ENCODE results near the gene IL22RA2.
"Not testable (repeated sequence)": the region's sequence is repeated elsewhere in the genome, so short reads cannot be mapped to it uniquely, and the experiment has no call there.

The IL22RA2 gene

DNA sequence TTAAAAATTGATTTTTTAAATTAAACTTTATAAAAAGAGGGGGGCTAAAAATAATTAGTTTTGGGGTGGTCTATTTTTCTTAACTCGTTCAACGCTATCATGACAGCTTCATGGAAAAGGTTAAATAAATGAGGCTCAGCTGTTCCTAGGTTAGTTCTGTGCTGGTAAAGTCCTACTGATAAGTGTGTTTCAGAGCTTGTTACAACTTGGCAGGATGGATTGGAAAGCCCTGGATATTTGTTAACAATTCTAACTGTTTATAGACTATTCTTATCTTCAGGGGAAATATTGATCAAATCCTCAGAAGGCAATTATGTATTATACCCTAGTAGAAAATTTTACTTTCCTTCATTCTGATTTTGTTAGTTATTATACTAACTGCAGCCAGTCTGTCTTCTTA lies 50.4 kb downstream of the IL22RA2 start:
- DNase-seq (ENCODE audit: low spot score), result no peak

DNA sequence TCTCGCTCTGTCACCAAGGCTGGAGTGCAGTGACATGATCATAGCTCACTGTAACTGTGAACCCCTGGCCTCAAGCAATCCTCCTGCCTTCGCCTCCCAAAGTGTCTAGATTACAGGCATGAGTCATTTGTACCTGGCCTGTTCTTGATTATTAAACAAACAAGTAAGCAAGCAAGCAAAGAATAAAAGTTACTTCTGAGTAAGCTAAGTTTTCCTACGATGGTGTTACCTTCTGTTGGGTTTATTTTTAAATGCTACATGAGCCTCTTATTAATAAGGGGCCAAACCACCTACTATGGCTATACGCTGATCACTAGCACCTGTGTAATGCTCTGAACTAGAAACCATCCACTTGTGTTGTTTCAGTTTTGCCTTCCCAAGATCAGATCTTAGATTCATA lies 50.8 kb downstream of the IL22RA2 start:
- no peak for DNase-seq (ENCODE audit: low spot score)

DNA sequence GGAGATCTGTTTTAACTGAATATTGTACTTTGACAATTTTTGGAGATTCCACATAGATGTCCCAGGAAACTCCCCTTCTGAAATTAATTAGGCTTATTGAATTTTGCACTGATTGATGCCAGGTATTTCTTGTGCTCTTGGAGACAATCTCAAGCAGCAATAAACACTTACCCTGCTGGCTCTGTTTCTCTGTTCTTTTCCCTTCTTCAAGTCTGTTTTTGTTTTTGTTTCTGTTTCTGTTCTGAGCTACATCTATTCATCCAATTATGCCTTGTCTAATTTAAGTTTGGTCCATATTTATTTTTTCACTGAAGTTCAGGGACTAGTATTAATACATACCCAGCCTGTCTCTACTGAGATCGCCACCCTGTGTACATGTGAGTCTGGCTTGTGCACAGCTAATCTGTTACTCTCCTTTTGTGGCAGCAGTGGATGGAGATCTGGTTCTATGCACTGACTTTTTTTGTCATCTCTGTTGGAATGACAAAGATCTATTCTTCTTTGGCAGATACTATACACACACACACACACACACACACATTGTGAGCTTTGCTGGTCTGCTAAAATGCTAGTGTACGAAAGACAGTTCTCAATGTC lies 51.9 kb downstream of the IL22RA2 start:
- no peak for DNase-seq (ENCODE audit: low spot score)

DNA sequence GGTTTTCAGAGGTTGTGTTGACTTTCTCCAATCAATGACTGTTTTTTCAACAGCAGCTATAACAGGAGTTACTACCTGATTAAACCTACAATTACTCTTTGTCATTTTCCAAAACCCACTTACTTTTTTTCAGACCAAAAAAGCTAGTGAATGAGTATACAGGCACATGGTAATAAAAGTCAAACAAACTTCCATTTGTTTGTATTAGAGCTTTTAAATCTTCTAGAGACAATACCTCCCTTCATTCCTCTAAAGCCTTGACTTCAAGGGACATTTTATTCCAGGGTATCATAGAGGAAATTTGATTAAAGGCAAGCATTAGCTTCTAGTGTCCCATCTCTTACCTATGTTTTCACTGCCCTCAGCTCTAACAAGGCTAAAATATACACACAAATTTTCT lies 52.7 kb downstream of the IL22RA2 start:
- no peak for DNase-seq (ENCODE audit: low spot score)

DNA sequence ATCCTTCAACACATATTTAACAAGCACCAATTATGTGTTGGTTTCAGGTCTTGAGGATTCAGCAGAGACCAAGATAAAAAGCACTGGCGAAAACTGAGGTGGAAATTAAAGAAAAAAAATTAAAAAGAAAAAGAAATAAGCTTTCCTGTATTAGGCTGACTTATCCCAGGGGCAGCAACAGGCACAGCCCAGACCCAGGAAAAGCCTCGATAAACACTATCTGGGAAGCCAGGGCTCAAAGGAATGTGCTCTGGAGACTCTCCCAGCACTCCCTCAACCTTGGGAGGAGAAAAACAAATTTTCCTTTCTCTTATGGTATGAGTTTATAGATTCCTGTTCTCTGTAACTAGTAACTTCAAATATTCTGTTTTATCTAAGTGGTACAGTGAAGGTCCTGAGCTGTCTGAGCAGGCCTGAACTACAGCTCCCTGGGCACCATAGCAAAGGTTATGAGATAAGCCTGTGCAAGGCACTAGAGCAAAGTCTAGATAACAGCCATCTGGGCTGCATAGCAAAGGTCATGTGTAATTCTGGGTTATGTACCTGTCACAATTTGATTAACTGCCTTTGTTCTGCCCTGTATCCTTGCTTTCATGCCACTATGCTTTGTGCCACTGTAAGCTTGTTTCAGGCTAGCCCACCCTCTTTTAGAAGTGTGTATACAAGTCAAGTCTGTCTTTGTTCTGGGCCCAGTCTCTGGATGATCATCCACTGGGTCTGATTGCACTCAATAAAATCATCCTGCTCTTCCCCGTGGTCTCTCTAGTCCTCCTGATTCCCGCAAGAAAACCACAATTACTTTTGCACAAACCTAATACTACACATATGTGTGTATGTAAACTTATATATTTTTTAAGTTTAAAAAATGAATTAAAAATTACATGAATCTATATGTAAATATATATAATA lies 54.0 kb downstream of the IL22RA2 start:
- DNase-seq (ENCODE audit: low spot score), result no peak

DNA sequence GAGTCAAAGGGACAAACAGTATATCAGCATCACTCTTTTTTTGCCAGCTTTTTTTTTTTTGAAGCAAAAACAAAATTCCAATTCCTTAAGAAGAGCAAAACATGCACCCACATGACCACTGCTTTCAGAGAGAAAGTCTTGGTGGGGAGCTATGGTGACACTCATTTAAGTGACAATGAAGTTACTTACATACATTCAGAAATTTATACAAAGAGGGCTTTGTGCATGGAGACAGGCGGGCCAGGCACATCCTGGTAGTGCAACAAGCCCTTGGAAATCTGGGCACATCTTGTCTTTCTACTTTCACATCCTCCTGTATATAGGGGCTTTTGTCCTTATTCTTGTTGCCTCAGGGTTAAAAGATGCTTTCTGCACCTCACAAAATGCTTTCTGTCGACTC lies 55.9 kb downstream of the IL22RA2 start:
- DNase-seq (ENCODE audit: low spot score), result no peak

DNA sequence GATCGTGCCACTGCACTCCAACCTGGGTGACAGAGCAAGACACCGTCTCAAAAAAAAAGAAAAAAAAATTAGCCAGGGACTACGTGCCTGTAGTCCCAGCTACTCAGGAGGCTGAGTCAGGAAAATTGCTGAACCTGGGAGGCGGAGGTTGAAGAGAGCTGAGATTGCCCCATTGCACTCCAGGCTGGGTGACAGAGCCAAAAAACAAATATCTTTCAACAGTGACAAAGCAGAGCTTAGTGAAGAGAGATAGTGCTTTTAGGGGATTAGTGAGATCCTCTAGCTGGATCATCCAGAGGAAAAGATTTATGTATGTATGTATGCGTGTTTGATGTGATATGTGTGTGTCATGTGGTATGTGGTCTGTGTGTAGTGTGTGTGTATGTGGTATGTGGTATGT lies 56.6 kb downstream of the IL22RA2 start:
- no peak for DNase-seq (ENCODE audit: low spot score)

DNA sequence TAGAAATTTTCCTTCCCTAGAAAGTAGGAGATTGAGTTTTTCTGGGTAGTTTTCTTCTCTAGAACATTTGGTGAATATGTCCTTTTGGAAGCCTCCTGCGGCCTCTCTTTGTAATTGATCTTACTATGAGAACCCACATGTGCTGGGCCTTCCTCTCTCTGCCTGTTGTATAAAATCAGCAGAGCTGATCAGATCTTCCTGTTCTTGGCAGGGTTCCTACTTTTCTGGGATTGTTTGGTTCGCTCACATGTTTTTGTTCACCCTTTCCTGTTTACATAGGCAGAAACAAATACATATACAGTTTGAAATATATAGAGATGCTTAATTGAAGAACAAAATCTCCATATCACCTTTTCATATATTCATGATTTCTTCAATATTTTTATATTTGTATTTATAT lies 57.8 kb downstream of the IL22RA2 start:
- DNase-seq (ENCODE audit: low spot score), result no peak

DNA sequence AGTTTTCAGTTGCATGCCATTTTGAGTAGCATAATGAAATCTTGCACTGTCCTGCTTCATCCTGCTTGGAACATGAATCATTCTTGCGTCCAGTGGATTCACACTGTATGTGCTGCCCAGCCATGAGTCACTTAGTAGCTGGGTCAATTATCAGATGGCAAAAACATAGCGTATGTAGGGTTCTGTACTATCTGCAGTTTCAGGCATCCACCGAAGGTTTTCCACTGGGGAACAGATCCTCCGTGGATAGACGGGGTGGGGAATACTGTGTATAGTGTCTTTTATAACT lies 61.4 kb downstream of the IL22RA2 start:
- no peak for DNase-seq (ENCODE audit: low spot score)

DNA sequence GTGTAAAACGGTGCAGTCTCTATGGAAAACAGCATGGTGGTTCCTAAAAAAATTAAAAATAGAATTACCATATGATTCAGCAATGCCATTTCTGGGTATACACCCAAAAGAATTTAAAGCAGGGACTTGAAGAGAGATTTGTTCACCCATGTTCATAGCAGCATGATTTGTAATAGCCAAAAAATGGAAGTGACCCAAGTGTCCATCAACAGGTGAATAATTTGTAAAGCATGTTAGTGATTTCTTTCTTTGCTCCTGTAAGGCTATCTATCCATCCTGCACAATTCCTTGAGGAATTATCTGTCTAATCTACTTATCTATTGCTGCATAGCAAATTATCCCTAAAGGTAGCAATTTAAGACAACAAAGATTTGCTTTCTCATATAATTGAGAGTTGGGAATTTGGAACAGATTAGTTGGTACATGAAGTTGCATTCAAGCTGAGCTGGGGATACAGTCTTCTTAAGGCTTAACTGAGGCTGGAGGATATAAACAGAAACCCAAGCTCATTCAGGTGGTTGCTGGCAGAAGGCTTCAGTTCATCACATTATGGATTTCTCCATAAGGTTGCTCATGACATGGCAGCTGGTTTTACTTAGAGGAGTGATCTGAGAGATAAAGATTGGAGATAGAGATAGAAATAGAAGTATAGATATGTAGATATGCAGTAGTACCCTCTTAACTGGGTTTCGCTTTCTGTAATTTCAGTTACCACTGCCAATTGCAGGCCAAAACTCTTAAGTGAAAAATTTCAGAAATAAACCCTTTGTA lies 62.0 kb downstream of the IL22RA2 start:
- DNase-seq (ENCODE audit: low spot score), result no peak

DNA sequence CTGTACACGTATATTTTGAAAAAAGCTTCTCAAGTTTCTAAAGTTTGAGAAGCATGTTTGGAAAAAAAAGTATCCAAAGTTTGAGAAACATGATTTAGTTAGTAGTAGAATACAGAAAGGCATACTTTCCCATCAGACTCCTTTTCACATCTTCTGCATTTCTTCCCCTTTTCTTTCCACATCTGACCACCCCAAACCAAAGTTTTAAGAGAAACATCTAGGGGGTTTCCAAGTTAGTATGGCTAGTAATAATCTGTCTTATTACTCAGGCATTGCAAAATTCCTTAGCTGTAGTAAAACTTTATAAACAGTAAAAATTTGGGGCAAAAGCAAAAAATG lies 65.7 kb downstream of the IL22RA2 start:
- DNase-seq (ENCODE audit: low spot score), result no peak

DNA sequence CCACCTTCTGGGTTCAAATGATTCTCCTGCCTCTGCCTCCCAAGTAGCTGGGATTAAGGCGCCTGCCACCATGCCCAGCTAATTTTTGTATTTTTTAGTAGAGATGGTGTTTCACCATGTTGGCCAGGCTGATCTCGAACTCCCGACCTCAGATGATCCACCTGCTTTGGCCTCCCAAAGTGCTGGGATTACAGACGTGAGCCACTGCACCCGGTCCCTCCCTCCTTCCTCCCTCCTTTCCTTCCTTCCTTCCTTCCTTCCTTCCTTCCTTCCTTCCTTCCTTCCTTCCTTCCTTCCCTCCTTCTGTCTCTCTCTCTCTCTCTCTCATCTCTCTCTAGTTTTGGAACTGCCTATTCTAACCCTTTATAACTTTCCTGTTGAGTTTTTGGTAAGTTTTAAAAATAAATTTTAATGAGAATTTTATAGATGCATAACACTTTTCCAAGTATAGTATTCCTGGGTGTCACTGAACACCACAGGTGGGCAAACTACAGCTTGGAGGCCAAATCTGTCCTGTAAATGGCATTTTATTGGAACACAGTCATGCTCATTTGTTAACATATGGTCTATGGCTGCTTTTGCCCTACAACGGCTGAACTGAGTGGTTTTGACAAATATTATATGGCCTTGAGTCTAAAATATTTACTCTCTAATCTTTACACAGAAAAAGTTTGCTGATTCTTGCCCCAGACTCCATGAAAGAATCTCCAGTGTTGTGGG lies 66.2 kb downstream of the IL22RA2 start:
- DNase-seq (ENCODE audit: low spot score), result not testable (repeated sequence)

DNA sequence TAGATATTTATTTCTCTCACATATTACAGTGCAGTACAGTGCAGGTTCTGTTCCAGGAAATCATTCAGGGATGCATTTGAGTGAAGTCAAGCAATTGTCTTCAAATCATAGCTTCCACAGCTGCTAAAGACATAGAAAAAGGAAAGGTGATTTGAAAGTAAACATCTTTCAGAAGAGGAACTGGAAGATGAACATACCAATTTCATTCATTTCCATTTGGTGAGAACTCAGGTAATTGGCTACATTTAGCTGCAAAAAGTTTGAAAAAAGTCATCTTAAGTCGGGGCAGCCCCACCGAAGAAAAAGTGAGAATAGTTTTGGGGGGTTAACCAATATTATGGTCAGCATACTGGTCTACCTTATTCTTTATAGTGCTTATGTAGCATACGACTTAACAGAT lies 67.3 kb downstream of the IL22RA2 start:
- DNase-seq (ENCODE audit: low spot score), result no peak

DNA sequence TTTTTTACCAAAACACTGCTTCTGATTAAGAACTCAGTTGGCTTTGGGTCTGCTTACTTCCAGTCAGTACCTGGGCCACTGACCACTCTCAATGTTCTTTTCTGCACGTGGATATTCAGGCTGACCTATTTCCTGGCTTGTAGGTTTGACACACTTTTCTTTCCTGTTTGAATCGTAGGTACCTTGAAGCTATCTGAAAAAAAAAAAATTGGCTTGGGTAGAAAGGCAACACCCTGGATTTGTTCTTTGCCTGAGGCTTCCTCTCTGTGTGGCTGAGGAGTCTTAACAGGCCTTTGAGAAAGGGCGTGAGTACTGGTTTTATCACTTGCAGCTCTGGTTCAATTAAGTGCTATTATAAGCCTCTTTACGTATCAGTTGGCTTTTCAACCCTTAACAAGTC lies 68.1 kb downstream of the IL22RA2 start:
- DNase-seq (ENCODE audit: low spot score), result no peak

DNA sequence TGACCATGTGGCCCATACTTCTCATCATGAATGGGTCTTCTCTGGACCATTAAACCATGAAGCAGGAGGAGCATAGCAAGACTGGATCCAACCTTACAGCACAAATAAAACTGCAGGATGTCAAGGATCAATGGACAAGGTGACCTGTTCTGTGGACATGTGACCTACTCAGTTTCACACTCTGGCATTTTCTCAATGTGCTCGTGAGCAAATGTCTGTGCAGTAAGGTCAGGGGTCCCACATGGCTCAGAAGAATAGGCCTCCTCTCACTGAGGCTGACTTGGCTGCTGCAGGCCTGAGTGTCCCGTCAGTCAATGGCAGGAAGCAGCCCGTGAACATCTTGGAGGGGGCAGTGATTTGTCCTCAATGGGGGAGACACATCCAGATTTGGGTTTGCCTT lies 68.5 kb downstream of the IL22RA2 start:
- DNase-seq (ENCODE audit: low spot score), result no peak

DNA sequence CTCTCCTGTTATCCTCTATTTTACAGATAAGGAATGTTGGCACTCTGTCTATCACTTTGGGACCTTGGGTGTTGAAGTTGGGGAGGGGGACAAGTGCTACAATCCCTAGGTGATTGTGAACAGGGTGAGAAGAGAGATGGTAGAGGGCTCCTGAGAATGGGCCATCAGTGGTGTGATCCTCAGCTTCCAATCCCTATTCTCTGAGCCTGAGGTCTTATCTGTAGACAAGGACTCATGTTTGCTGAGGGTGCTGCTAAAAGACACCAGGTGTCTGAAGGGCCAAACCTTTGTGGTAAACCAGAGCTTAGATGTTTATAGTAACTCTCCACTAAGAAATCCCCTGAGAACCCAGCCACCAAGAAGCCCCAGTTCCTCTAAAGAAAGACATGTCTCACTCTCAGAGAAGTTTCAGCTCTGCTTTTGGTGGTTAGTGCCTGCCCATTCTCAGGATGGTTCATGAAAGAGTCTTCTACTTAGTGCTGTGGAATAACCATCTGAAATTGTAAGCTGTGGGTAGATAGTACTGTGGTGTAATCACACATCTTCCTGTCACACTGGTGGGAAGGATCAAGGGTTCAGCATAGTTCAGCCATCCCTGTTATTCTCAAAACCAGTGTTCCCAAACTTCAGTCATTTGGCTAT lies 70.5 kb downstream of the IL22RA2 start:
- DNase-seq (ENCODE audit: low spot score), result no peak

DNA sequence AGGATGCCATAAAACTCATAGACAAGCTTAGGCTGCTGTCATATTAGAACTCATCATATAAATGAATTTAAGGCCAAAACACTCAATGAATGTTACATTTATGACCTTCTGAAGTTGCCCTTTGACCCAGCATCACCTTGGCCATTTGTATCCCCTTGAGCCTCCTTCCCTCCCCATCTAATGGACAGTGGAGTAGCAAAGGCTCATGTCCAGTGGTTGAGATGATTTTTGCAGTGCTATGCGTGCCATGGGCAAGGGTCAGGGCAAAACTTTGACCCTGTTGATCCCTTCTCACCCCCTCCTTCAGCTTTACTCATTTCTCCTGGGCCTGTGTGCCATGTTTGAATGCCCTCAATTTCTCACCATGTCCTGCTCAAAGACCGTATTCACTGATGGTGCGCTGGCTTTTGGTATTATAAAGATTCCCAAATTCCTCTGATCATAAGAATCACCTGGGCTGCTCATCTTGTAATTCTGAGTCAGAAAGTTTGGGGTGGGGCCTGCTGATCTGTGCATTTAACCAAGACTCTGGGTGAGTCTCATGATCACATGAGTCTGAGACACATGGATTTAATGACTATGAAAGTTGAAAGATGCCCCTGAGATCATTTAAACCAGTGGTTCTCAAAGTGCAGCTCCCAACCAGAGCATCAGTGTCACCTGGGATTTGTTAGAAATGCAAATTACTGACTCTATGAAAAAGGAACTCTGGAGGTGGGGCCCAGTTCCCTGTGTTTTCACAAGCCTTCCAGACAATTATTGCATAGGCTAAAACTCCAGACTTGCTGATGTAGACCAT lies 71.2 kb downstream of the IL22RA2 start:
- no peak for DNase-seq (ENCODE audit: low spot score)

DNA sequence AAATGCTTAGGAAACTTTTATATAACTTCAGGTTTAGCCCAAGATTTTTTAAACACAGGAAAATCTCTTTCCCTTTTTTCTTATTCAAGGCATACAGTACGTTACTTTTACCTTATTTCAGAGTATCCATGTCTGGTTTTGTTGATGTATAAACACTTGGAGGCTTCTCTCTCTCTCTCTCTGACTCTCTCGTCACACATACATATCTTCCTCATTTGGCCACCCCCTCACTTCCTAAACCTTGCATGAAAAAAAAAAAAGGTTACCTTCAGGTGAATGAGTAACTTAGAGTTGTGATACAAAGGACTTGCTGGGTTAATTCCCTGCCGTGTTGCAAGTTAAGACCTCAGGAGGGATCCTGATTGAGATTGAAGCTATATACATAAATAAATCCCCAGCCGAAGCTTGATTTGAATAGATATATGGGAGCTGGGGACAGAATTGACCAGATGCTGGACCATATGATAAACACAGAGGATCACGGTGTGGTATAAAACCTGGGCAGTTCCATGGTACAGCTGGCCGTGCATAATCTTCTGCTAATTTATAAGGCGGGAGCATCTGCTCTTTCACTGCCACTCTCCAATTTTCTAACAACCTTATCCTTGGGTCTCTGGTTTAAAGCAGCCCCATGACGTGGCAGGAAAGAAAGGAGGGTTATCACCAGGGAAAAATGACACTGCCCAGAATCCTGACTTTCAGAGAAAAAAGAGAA lies 73.6 kb downstream of the IL22RA2 start:
- no peak for DNase-seq (ENCODE audit: low spot score)

DNA sequence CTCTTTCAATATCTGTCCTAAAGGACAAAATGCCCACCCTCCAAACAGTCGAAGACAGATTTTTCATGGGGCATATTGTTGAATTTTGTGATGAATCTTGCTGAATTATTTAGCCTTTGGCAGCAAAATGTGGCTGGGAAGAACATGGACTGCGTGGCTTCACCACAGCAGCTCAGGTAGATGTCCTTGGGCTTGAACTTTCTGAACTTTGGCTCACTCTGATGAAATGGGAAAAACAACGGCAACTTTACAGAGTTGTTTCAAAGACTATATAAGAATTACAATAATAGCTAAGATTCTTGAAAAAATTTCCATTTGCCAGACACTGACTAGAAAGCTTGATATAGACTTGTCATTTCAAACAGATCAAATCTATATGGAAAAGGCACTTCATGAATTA lies 75.9 kb downstream of the IL22RA2 start:
- DNase-seq (ENCODE audit: low spot score), result no peak

DNA sequence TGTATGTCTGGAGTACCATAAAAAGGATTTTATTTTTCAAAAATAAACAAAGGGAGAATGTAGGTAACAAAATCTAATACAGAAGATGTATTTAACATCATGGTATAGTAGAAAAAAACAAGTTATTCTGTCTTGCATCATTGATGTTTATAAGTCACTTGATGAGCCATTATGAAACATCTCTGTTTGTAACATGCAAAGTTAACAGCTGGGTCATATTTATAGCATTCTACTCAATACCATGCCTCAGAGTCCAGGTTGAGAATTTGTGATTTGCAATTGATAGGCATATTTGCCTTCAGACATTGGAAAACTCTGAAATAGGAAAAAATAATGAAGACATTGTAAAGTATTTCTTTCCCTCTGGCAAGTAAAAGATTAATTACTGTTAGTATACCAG lies 76.4 kb downstream of the IL22RA2 start:
- no peak for DNase-seq (ENCODE audit: low spot score)

Data from left forelimb (tissue), 1 donor.